HG03565 (cell line): ENCODE data around the gene STOX2.

Experiments
- ATAC-seq: cut with Tn5 transposase; IDR thresholded peaks from one replicate; pipeline ENCODE4 v1.9.1; 2021; ENCODE audit warnings: mild to moderate bottlenecking, moderate library complexity; ENCODE audit not compliant: unreplicated experiment

STOX2 gene, protein sequence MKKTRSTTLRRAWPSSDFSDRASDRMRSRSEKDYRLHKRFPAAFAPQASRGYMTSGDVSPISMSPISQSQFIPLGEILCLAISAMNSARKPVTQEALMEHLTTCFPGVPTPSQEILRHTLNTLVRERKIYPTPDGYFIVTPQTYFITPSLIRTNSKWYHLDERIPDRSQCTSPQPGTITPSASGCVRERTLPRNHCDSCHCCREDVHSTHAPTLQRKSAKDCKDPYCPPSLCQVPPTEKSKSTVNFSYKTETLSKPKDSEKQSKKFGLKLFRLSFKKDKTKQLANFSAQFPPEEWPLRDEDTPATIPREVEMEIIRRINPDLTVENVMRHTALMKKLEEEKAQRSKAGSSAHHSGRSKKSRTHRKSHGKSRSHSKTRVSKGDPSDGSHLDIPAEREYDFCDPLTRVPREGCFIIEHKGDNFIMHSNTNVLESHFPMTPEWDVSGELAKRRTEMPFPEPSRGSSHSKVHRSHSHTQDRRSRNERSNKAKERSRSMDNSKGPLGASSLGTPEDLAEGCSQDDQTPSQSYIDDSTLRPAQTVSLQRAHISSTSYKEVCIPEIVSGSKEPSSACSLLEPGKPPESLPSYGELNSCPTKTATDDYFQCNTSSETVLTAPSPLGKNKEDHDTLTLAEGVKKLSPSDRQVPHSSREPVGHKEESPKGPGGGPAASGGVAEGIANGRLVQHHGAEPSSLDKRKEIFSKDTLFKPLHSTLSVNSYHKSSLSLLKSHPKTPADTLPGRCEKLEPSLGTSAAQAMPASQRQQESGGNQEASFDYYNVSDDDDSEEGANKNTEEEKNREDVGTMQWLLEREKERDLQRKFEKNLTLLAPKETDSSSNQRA (N-terminal part only)

DNA sequence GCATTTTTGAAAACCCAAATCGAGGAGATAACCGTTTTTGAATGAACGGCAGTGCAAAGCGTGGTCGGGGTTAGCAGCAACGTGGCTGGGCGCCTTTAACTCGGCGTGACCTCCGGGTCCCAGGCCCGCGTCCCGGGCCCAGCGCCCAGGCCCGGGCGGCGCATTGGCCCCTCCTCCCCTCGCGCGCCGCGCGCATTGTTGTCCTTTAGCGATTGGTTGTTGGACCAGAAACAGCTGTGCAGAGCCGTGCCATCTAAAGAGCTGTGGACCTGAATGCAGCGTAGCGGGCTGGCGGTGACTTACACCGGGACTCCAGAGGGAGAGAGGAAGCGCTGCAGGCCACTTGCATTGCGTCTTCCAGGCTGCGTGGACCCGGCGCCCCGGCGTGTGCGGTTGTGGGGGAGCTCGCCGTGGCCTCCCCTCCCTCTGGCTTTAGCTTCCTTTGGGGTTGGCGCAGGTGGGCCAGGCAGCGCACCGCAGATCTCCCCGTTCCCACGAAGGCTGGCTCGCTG is at the start of gene STOX2:
STOX2 (plus strand) TSS at position 227 of the 512 bp plus-strand sequence. CDS start 1,484 bp downstream, outside the sequence.
- ATAC-seq, result no peak

DNA sequence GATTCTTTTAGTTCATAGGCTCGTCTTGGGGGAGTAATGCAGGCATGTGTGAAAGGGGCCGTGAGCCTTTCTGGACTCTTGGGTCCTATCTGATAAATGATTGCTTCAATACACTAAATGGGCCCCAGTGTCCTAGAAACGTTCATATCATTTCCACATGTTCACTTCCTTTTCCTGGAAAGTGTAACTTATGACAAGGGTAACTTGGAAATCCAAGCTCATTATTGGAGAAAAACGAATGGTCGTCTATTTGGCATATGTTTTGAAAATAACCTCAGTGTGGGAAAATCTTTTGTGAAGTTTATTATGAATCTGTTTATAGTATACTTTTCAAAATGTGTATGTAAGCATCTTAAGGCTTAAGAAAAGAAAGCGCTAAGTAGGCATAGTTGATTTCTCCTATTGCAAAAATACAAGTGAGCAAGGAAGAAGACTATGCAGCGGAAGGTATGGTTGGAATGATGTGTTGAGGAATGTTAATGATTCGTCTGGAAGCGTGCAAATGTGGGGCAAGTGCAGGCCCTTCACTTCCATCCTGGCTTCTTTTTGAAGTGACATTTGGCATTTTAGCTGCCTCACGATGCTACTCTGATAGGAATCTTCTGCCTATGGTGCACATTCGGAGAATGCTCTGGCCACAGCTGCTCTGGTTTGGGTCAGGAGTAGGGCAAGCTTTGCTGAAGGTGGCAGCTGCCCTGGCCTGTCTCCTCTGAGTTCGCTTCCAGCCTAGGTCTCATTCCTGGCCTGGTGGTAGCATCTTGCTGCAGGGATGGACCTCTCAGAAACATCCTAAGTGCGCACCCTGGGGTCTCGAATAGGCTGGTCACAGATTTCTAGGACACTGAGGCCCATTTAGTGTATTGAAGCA is 49.5 kb upstream of the STOX2 start:
- no peak for ATAC-seq

DNA sequence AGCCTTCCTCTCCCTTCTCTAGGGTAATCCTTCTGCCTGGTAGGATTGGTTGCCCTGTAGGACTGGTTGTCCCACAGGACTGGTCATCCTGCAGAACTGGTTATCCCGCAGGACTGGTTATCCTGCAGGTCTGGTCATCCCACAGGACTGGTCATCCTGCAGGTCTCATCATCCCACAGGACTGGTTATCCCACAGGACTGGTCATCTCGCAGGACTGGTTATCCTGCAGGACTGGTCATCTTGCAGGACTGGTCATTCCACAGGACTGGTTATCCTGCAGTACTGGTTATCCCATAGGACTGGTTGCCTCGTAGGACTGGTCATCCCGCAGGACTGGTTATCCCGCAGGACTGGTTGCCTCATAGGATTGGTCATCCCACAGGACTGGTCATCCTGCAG is 48.1 kb upstream of the STOX2 start:
- ATAC-seq, result no peak

DNA sequence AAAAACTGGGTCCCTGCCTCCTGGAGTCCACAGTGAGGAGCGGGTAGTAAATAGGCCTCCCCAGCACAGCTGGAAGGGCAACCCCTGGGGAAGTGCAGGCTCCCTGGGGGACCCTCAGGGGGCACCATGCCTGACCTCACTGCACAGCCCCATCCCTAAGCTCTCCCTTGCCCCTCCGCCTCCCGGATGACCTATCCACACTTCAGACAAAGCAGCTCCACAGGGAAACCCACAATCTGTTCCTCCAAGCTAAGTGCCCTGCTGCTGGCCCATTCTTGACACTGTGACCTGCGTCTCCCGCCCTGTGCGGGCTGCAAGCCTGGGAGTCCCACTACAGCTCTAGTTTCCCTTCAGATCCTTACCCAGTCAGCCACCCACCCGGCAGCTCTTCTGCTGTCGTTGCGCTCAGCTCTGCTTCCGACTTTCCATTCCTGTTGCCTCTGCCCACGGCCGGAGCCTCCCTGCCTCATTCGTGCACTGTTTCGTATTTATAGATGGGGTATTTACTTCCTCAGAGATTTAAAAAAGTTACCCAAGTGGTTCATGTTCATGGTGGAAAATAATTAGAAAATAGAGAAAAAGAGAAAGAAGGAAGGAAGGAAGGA is 47.0 kb upstream of the STOX2 start:
- ATAC-seq, result no peak

DNA sequence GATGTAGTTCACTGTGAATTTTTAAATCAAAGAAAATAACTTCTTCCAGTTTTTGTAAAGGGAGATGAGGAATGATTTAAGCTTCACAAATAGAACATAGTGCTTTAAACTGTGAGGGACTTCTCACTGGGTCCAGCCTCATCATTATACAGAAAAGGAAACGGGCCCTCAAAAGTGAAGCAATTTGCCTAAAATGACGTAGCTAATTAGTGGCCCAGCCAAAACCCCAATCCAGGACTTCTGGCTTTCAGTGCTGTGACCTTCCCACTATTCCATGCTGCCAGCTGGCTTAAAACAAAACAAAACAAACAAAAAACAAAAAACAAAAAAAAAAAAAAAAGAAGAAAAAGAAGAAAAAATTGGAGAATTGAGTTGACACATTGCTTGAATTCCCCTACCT is 45.0 kb upstream of the STOX2 start:
- ATAC-seq, result no peak

DNA sequence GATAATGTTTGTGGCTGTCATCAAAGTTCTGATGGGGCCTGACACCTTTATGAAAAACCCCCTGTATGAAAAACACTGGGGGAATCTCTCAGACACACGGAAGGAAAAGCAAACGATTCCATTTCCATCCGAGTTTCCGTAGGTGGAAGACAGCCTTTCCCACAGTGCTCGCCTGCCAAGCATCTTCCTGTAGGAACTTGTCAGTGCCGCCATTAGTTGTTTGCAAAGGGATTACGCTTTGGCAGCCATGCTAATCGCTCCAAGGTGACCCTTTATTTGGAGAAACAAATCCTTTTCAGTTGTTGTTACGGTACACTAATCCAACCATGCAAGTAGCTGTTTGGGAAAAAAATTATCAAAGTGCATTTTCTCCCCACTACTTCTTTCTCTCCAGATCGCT is 44.4 kb upstream of the STOX2 start:
- ATAC-seq, result no peak

DNA sequence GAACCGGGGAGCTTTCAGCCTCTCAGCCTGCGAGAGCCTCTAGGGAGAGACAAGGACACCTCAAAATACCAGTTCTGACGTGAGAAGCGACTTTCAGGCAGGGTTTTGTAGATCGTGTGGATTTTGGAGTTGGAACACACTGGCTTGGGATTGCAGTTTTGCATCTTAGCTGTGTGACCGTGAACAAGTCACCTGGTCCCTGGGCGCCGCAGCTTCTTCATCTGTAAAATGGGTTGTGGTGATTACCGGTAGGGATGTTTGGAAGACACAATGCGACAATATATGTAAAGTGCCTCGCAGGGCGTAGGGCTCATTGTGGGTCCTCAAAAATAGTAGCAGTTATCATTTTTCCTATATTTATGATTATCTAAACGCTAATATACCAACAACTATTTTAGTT is 43.7 kb upstream of the STOX2 start:
- no peak for ATAC-seq

DNA sequence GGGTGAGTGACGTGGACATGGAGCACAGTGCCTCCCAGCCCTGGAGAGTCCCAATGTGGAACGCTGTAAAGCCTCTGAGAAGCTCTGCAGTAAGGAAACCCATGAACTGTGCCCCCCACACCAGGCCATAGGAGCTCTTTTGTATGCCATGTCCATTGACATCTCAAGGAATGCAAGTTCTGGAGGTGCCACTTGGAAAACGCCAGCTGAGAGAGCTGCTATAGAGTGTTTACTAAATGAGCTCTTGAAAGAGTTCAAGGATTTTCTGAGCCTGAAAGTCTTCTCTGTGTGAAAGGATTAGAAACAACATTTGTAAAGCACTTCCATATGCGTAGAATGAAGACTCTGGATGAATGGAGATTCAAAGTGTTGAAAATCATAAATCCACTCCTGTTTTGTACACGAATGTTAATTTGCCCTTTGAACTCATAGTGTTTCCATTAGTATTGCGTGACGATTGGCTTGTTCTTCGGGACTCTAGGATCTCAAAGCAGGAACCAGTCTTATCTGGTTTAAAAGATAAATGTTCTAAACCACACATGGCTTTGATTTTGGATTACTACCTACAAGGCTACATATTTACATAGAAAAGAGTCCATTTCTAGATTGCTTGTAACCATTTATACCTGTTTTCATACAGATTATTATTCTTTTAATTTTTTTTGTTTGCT is 41.8 kb upstream of the STOX2 start:
- ATAC-seq, result no peak

DNA sequence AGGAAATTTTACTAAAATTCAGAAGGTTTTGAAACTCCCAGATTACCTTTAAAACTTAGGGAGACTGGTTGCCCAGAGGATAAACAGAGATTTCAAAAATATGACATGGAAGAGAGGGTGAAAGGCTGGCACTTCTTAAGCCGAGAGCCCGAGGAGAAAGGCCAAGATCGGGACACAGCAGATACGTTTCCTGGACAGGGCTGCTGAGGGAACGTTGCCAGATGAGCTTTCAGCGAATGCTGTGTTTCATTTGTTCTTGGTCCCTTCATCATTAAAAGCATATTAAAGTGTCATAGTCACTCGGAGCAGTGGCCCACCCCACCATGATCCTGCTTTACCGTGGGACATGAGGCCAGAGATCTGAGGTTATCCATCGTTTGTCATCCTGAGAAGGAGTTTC is 37.9 kb upstream of the STOX2 start:
- ATAC-seq, result no peak

DNA sequence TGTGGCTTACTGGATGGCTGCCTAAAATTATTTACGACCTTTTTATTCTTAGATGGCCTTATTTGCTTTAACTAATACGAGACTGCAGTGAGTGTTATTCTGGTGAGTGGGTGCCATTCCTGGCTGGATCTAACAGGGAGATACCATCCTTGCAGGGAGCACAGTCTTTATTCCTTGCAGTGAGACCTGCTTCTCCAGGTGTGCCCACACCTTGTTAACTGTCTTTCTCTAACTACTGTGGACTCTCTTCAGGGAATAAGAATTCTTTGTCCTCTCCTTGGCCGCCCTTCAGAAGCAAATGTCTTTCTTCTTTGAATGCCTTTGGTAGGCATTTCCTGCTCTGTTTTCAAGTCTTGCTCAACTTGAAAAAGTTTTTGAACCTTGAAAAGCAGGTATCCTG is 34.1 kb upstream of the STOX2 start:
- ATAC-seq, result no peak

DNA sequence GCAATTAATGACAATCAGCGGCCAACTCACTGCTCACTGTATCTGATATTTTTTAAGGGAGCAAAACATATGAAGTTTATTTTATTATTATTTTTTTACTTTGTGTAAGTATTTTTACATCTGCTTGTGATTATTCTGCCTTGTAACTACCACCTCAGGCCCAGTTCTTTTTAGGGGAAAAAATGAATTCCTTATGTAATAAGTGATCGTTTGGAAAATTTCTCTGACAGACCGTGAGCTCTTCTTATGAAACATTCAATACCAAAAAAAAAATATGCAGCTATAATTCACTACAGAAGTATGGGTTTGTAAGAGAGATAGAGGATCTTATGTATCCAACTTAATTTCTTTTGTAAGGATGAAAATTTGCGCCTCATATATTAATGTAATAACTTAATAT is 33.5 kb upstream of the STOX2 start:
- no peak for ATAC-seq

DNA sequence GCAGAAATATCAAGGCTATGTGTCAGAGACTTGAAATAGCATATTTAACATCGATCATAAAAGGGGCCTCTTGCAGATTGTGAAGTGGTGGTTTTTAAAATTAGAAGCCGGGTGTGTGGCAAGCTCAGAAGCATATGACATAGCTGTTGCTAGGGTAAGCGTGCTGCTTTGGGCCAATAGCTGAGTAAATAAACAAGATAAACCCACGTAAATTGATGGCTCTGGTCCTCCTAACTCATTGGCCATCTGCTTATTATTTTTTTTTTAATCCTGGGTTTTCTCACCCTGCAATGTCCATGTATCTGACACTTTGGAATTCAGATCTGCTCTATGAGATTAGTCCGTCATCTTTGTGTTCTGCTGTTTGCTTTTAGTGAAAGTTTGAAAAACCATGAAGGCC is 32.6 kb upstream of the STOX2 start:
- ATAC-seq, result no peak

DNA sequence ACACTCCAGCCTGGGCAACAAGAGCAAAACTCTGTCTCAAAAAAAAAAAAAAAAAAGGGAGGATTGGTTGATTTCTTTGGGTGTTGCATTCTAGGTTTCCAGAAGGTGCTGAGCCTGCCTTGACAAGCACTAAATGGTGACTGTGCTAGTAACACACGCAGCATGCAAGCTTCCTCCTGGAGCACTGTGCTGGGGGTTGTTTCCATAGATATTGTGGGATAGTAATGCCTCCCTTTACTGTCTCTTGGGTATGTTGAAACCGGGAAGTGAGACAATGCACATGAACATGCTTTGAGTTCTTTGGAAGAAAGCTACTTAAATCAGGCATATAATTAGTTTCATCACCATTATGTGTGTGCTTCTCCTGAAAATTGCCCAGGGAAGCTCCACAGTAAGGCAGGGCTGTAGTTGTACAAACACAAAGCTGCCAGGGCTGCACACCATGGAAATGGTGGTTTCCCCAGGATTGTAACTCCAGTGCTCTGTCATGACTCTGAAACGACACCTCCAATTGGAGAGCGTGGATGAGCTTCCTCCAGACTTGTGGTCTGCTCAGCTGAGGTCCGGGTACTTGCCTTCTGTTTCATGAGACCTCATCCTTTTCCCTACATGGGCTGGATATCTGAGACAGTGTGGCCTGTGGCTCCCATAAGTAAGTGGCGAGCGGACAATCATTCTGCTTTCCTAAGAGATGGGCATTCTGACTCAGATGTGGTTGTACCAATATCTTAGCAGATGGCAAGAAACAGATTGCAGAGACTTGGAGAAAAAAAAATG is 31.5 kb upstream of the STOX2 start:
- ATAC-seq, result no peak

DNA sequence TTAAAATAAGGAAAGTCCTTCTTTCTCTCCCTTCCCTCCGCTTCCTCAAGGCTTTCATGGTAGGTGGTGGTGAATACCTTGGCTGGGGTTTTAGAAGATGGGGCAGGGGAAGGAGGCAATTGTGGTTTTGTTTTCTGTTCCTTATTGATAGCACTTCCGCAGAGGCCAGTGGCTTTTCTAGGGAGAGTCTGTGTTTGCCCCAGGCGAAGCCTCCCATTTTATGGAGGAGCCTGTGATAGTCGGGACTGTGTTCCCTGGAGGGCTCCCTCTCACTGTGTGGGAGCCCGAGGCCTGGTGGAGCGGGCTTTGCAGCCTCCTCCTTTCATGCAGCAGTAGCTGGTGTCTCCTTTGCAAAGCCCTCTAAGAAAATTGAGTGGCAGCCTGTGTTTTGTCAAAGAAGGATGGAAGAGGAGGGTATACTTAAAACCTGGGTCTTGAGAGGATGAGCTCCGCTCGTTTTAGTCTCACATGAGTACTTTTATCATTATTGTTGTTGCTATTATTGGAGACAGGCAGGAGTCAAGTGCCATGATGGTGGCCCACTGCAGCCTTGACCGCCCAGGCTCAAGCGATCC is 29.8 kb upstream of the STOX2 start:
- no peak for ATAC-seq

DNA sequence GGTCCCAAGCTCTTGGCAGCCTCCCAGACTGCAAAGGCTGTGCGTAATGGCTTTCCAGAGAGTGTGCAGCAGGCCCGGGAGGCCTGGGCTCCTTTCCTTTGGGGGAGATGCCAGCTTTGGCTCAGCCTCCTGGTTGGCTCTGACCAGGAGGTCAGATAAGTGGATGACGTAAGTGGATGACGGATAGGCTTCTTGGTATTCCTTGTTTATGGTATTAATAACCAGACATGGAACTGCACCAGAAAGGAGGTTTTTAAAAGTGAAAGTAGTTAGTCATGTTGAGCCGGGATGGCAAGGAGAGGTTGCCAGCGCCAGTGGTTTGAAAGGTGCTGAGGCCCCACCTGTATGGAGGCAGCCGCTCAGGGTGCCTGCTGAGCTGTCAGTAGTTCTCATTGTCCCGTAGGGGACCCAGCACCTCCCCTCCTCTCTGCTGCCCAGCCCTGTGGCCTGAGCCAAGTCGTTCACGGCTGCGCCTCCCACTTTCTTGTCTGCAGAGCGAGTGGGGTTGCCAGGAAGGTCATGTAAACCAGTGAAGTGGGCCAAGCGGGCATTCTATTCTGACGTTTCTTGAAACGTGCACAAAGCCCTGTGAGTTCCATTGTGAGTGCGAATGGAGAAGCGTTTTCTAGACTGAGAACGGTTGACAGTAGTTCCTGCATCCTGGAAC is 28.7 kb upstream of the STOX2 start:
- ATAC-seq, result no peak

DNA sequence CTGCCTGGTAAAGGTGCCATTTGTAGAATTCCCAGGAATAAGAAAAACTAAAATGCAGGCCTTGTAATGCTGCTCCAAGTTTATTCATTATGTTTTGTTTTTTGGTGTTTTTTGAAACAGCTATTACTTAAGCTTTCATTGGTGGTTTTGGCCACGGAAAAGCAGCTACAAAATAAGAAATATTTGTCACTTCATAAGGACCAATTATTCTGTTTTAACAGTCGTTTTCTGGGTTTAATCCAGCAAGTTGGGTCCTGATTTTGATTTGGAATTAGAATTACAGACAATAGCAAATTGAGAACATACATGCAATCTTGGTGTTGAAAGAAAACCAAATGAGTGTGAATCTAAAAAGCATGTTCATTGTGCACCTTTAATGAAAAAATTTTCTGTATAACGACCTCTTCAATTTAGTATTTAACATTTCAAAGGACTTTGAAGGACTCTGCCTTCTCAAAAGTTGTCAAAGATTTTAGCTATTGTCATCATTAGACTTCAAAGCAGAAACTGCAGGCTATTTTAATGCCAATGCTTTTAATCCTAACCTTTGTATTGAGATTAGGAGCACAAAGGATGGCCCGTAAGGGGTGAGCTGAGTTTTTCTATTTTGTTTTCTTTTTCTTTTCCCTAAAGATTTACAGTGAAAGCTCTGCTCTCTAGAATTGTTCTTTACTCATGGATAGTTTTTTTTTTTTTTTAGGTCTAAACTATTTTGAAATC is 26.7 kb upstream of the STOX2 start:
- no peak for ATAC-seq

DNA sequence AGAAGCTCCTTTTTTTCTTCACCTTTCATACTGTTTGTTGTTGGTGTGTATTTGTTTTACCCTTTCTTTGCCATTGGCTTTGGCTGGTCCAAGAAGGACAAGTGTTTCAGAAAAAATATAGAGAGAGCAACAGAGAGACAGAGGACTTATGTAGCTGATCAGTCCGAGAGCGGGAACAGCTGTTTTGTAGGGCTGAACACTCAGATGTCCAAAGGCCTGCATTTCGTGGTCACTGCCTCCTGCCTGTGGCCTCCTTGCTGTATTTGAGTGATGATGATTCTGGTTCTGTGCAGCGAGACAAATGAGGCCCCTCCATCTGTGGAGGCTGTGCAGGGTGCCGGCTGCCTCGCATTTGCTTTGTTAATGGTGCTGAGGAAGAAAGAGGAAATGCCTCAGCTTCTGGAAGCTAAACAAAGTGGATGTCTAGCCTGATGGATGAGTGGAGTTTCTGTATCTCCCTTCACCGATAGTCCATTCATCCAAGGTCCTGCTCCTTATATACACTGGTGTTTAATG is 19.8 kb upstream of the STOX2 start:
- ATAC-seq, result no peak

DNA sequence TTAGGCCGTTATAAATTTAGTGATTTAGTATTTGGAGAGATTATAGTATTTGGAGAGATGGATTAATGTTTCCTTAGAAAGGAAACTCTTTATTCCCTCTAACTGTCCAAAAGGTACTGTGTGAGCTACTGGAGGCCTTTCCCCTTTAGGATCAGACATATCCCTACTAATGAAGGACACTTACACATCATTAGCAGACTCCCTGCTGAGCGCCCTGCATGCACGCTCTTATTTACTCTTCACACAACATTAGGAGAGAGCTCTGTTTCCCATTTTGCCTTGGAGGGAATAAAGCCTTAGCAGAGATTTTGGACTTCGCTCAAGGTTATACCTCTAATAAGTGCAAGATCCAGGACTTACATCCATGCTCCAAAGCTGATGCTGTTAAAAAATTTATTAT is 17.8 kb upstream of the STOX2 start:
- ATAC-seq, result no peak
